ENCODE results near the gene PYGM. TPM values are rescaled to one million over a fixed set of nuclear protein-coding genes. Genes with fewer than 3 reads are reported as not detected.
A peak's percentile ranks its signal among the peaks of the same experiment; 100 is the strongest.

PYGM gene
- total and polyA plus RNA-seq, 2 of the 13 experiments (the other 11 are each of a cell fraction or from before 2014, with no cell fraction given) = 0.11 to 0.12 TPM

DNA sequence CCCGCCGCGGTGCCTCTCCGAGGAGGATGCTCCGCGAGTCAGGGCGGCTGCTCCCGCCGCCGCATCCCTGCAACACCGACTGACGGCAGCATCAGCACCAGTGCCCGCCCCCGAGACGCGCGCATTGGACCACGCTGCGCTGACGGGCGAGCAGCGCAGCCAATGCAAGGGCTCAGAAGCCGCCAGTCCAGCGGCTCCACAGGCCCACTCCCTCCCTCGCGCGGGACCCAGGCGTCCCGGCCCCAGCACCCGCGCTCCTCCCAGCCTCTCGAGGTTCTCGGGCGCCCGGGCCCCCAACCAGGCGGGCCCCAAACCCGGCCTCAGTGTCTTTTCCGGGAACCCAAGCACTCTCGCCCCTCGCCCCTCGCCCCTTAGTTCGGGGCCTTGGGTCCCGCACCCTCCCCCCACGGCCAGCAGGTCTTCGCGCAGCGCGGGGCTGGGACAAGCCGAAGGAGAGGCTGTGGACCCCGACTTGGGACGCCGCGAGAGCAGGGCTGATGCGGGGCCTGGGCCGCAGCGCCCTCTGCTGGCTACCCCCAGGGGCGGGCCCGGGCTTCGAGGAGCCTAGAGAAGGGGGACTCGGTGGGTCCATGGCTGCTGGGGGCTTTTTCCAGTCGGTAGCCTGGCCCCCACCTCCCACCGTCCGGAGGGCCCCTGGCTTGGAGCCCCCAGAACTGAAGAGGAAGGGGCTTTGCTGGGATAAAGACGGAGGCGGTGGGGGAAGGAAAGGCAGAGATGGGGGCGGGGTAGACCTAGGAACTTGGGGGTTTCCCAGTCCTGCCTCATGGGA is 36.5 kb downstream of the PYGM start, which contains the start of gene NRXN2 (continued):
- TF ChIP-seq ZBTB38 (CRISPR knock-in tag; IDR thresholded peaks at IDR 0.05) (no peak), ELF4 (CRISPR knock-in tag; IDR thresholded peaks at IDR 0.05; ENCODE audit: borderline replicate concordance) (no peak), ZNF143 (CRISPR knock-in tag; IDR thresholded peaks at IDR 0.05) (peak; percentile 29; the same call in 1 of the 2 replicates), TBL1XR1 (IDR thresholded peaks at IDR 0.05; ENCODE audit: borderline replicate concordance, low read length, partially characterized antibody) (no peak), IKZF4 (CRISPR knock-in tag; IDR thresholded peaks at IDR 0.05; ENCODE audit: borderline replicate concordance, low read depth, not compliant biosample characterization) (no peak), PCBP2 (optimal IDR thresholded peaks at IDR 0.05; ENCODE audit: low read depth, low read length, poor library complexity, severe bottlenecking) (no peak), ZNF101 (CRISPR knock-in tag; IDR thresholded peaks at IDR 0.05; ENCODE audit: borderline replicate concordance, low read depth) (no peak), ZFY (CRISPR knock-in tag; IDR thresholded peaks at IDR 0.05) (0 out of 2 replicates have a peak, but pooled peaks have one; percentile 30), THYN1 (CRISPR knock-in tag; IDR thresholded peaks at IDR 0.05; ENCODE audit: borderline replicate concordance, low read depth) (no peak), HOXD1 (CRISPR knock-in tag; IDR thresholded peaks at IDR 0.05) (no peak), MEIS1 (CRISPR knock-in tag; IDR thresholded peaks at IDR 0.05; ENCODE audit: borderline replicate concordance) (no peak), MTA1 (CRISPR knock-in tag; IDR thresholded peaks at IDR 0.05; ENCODE audit: borderline replicate concordance) (peak; percentile 46; the same call in 1 of the 2 replicates), ZNF7 (CRISPR knock-in tag; IDR thresholded peaks at IDR 0.05) (no peak), ZNF883 (CRISPR knock-in tag; IDR thresholded peaks at IDR 0.05; ENCODE audit: not compliant biosample characterization) (peak; percentile 37), TARDBP (CRISPR knock-in tag; IDR thresholded peaks at IDR 0.05) (no peak), JARID2 (CRISPR knock-in tag; IDR thresholded peaks at IDR 0.05; ENCODE audit: insufficient replicate concordance) (no peak), ASH2L (IDR thresholded peaks at IDR 0.05; ENCODE audit: insufficient read length, low read depth, low read length) (no peak), KDM2A (CRISPR knock-in tag; IDR thresholded peaks at IDR 0.05; ENCODE audit: borderline replicate concordance, low read depth) (peak; percentile 69)
- TF ChIP-seq, protein P1, sequence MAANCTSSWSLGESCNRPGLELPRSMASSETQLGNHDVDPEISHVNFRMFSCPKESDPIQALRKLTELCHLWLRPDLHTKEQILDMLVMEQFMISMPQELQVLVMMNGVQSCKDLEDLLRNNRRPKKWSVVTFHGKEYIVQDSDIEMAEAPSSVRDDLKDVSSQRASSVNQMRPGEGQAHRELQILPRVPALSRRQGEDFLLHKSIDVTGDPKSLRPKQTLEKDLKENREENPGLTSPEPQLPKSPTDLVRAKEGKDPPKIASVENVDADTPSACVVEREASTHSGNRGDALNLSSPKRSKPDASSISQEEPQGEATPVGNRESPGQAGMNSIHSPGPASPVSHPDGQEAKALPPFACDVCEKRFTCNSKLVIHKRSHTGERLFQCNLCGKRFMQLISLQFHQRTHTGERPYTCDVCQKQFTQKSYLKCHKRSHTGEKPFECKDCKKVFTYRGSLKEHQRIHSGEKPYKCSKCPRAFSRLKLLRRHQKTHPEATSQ (CRISPR knock-in tag; IDR thresholded peaks at IDR 0.05; ENCODE audit: borderline replicate concordance) = no peak
- TF ChIP-seq, protein P2, sequence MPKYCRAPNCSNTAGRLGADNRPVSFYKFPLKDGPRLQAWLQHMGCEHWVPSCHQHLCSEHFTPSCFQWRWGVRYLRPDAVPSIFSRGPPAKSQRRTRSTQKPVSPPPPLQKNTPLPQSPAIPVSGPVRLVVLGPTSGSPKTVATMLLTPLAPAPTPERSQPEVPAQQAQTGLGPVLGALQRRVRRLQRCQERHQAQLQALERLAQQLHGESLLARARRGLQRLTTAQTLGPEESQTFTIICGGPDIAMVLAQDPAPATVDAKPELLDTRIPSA (CRISPR knock-in tag; IDR thresholded peaks at IDR 0.05; ENCODE audit: borderline replicate concordance) = no peak
- TF ChIP-seq, protein P3, sequence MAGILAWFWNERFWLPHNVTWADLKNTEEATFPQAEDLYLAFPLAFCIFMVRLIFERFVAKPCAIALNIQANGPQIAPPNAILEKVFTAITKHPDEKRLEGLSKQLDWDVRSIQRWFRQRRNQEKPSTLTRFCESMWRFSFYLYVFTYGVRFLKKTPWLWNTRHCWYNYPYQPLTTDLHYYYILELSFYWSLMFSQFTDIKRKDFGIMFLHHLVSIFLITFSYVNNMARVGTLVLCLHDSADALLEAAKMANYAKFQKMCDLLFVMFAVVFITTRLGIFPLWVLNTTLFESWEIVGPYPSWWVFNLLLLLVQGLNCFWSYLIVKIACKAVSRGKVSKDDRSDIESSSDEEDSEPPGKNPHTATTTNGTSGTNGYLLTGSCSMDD (CRISPR knock-in tag; IDR thresholded peaks at IDR 0.05) = no peak
- TF ChIP-seq, protein P4, sequence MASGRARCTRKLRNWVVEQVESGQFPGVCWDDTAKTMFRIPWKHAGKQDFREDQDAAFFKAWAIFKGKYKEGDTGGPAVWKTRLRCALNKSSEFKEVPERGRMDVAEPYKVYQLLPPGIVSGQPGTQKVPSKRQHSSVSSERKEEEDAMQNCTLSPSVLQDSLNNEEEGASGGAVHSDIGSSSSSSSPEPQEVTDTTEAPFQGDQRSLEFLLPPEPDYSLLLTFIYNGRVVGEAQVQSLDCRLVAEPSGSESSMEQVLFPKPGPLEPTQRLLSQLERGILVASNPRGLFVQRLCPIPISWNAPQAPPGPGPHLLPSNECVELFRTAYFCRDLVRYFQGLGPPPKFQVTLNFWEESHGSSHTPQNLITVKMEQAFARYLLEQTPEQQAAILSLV (CRISPR knock-in tag; IDR thresholded peaks at IDR 0.05; ENCODE audit: borderline replicate concordance) = no peak
- TF ChIP-seq, protein P5, sequence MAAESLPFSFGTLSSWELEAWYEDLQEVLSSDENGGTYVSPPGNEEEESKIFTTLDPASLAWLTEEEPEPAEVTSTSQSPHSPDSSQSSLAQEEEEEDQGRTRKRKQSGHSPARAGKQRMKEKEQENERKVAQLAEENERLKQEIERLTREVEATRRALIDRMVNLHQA (CRISPR knock-in tag; IDR thresholded peaks at IDR 0.05) = no peak
- TF ChIP-seq, protein P6, sequence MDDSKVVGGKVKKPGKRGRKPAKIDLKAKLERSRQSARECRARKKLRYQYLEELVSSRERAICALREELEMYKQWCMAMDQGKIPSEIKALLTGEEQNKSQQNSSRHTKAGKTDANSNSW (CRISPR knock-in tag; IDR thresholded peaks at IDR 0.05; ENCODE audit: borderline replicate concordance) = no peak

Data from HepG2 (cell line).